Trophoblast cell (in vitro differentiated cells and primary cell): ENCODE data around the gene MAPK1.
"Not testable (repeated sequence)": the region's sequence is repeated elsewhere in the genome, so short reads cannot be mapped to it uniquely, and the experiment has no call there.

Source experiments
- DNase-seq, 2 donors: peaks; one replicate each; pipeline ENCODE4 v3.0.0-alpha.2; 2016
- H2AFZ ChIP-seq: 2 replicates; pipeline ENCODE4 v1.6.1; 2013; ENCODE audit warnings: low read length, moderate library complexity, mild to moderate bottlenecking; ENCODE audit not compliant: insufficient read depth, poor library complexity
- H2AK5ac ChIP-seq: 2 replicates; pipeline ENCODE4 v1.6.1; 2013; ENCODE audit warnings: mild to moderate bottlenecking, low read length
- H2BK120ac ChIP-seq: 2 replicates; pipeline ENCODE4 v1.6.1; 2013; ENCODE audit warnings: low read length, mild to moderate bottlenecking, moderate library complexity; ENCODE audit not compliant: insufficient read depth, poor library complexity
- H2BK12ac ChIP-seq: 2 replicates; pipeline ENCODE4 v1.6.1; 2013; ENCODE audit warnings: mild to moderate bottlenecking, low read length, moderate library complexity
- H2BK5ac ChIP-seq: 2 replicates; pipeline ENCODE4 v1.6.1; 2013; ENCODE audit warnings: low read length, low read depth, moderate library complexity, mild to moderate bottlenecking; ENCODE audit not compliant: poor library complexity
- H3K14ac ChIP-seq: 2 replicates; pipeline ENCODE4 v1.6.1; 2013; ENCODE audit warnings: mild to moderate bottlenecking, low read length
- H3K18ac ChIP-seq: 2 replicates; pipeline ENCODE4 v1.6.1; 2013; ENCODE audit warnings: mild to moderate bottlenecking, low read length
- H3K23ac ChIP-seq: 2 replicates; pipeline ENCODE4 v1.6.1; 2013; ENCODE audit warnings: low read length
- H3K27ac ChIP-seq: 2 replicates; pipeline ENCODE4 v1.5.1; 2013; ENCODE audit warnings: low read depth, mild to moderate bottlenecking, inconsistent platforms, low read length, moderate library complexity
- H3K27me3 ChIP-seq: 2 replicates; pipeline ENCODE4 v1.6.1; 2013; ENCODE audit warnings: inconsistent platforms, mild to moderate bottlenecking, low read length, moderate library complexity; ENCODE audit not compliant: insufficient read depth
- H3K36me3 ChIP-seq, 2 experiments: 1 replicate in 1 of 2; 2 replicates in 1 of 2; pipeline ENCODE4 v1.6.1; 2013; ENCODE audit warnings: low read length in 2 of 2, mild to moderate bottlenecking in 2 of 2, moderate library complexity in 1 of 2; ENCODE audit not compliant: insufficient read depth in 2 of 2, control insufficient read depth in 1 of 2
- H3K4ac ChIP-seq: 2 replicates; pipeline ENCODE4 v1.6.1; 2013; ENCODE audit warnings: low read depth, mild to moderate bottlenecking, low read length, moderate library complexity
- H3K4me1 ChIP-seq, 2 experiments: 1 replicate in 1 of 2; 2 replicates in 1 of 2; pipeline ENCODE4 v1.6.1; 2013; ENCODE audit warnings: low read length in 2 of 2, mild to moderate bottlenecking in 2 of 2, moderate library complexity in 1 of 2; ENCODE audit not compliant: insufficient read depth in 2 of 2, control insufficient read depth in 1 of 2
- H3K4me2 ChIP-seq: 2 replicates; pipeline ENCODE4 v1.6.1; 2013; ENCODE audit warnings: inconsistent platforms, mild to moderate bottlenecking, low read length, moderate library complexity
- H3K4me3 ChIP-seq: 2 replicates; pipeline ENCODE4 v1.5.1; 2013; ENCODE audit warnings: mild to moderate bottlenecking, low read depth, low read length, inconsistent platforms
- H3K79me1 ChIP-seq: one replicate; pipeline ENCODE4 v1.6.1; 2013; ENCODE audit warnings: low read length
- H3K79me2 ChIP-seq: 2 replicates; pipeline ENCODE4 v1.6.1; 2013; ENCODE audit warnings: low read length, mild to moderate bottlenecking; ENCODE audit not compliant: control insufficient read depth, insufficient read depth, poor library complexity
- H3K9ac ChIP-seq: 2 replicates; pipeline ENCODE4 v1.6.1; 2013; ENCODE audit warnings: mild to moderate bottlenecking, low read length
- H3K9me3 ChIP-seq: 2 replicates; pipeline ENCODE4 v1.6.1; 2013; ENCODE audit warnings: low read depth, mild to moderate bottlenecking, control low read depth, inconsistent platforms, low read length; ENCODE audit not compliant: insufficient read depth
- H4K12ac ChIP-seq: 2 replicates; pipeline ENCODE4 v1.6.1; 2013; ENCODE audit warnings: low read depth, mild to moderate bottlenecking, low read length, moderate library complexity
- H4K8ac ChIP-seq: 2 replicates; pipeline ENCODE4 v1.6.1; 2013; ENCODE audit warnings: low read depth, mild to moderate bottlenecking, low read length, moderate library complexity
- H4K91ac ChIP-seq: one replicate; pipeline ENCODE4 v1.6.1; 2013; ENCODE audit warnings: low read depth, mild to moderate bottlenecking, low read length, moderate library complexity
- WGBS: extraction: QIAGEN DNeasy Blood & Tissue Kit; methylation state at CpG from one replicate; pipeline ENCODE4 v1.1.7; 2013; ENCODE audit warnings: missing lambda C conversion rate; ENCODE audit not compliant: insufficient read length, insufficient coverage; ENCODE audit errors: extremely low coverage; 5-methylcytosine and 5-hydroxymethylcytosine counted together

MAPK1 gene

DNA sequence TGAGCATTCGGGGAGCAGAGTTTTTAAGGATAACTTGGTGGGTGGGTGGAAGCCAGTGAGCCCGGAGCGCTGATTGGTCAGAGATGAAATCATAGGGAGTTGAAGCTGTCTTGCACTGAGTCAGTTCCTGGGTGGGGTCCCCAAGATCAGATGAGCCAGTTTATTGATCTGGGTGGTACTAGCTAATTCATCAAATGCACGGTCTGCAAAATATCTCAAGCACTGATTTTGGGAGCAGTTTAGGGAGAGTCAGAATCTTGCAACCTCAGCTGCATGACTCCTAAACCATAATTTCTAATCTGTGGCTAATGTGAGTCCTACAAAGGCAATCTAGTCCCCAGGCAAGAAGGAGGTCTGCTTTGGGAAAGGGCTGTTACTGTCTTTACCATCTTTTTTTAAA, 42.9 kb upstream of the MAPK1 start:
- H3K4ac ChIP-seq: not testable (repeated sequence)

DNA sequence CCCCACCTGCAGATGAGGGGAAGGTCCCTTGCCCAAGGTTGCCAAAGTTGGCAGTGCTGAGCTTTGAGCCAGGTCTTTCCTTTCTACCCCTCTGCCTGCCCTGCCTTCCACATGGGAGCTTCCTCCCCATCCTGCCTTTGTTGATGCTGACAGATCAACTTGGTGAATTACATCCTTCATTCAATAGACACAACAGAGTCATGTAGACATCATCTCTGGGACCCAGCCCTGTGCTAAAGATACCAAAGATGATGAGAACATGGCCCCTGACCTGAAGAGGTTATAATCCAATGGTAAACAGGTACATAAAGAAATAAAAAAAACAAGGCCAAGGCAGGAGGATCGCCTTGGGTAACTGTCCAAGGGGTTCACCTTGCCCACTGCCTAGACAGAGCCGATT, 42.4 kb upstream of the MAPK1 start:
- Histone ChIP-seq H3K27me3 (no peaks in the 10 kb centered on the region), H3K4me1 (no peaks in the 10 kb centered on the region), H3K4ac (no peak overlapping the region), H4K8ac (no peak overlapping the region), H2AK5ac (no peak overlapping the region), H3K18ac (no peak overlapping the region), H3K9ac (no peak overlapping the region), H3K4me2 (no peak overlapping the region), H3K79me1 (no peaks in the 10 kb centered on the region), H2BK120ac (no peak overlapping the region), H3K9me3 (peaks cover 2% of the 10 kb centered on the region), H3K23ac (no peak overlapping the region), H3K27ac (no peak overlapping the region), H2AFZ (no peak overlapping the region), H4K12ac (no peak overlapping the region), H2BK5ac (no peak overlapping the region), H3K36me3 (no peaks in the 10 kb centered on the region), H3K79me2 (no peaks in the 10 kb centered on the region), H3K14ac (no peak overlapping the region), H3K4me3 (no peak overlapping the region), H4K91ac (no peak overlapping the region), H2BK12ac (no peak overlapping the region)
- no CpG with 5 or more reads among the region's 2 CpGs for WGBS
- no peak for DNase-seq

More for the DNA sequence above, 42.9 kb upstream of the MAPK1 start:
- not testable (repeated sequence) for H3K18ac ChIP-seq, H3K9me3 ChIP-seq, H3K4me3 ChIP-seq, H4K8ac ChIP-seq, H2BK120ac ChIP-seq, H2BK12ac ChIP-seq, H3K36me3 ChIP-seq, H3K27ac ChIP-seq, H3K79me2 ChIP-seq, H2AK5ac ChIP-seq, H3K14ac ChIP-seq, H3K9ac ChIP-seq, H3K23ac ChIP-seq, H3K4me1 ChIP-seq, H3K79me1 ChIP-seq, H2BK5ac ChIP-seq, DNase-seq, H3K4me2 ChIP-seq, H4K12ac ChIP-seq, H2AFZ ChIP-seq, H3K27me3 ChIP-seq, H4K91ac ChIP-seq
- no CpG with 5 or more reads among the region's 4 CpGs for WGBS

GRCh38 chr22:21907638-21908522, 40.4 kb upstream of the MAPK1 start:
- Histone ChIP-seq H3K4me1 (no peaks in the 10 kb centered on the region), H3K14ac (no peak overlapping the region), H2AK5ac (no peak overlapping the region), H4K91ac (no peak overlapping the region), H3K4me3 (no peak overlapping the region), H2BK120ac (no peak overlapping the region), H3K36me3 (no peaks in the 10 kb centered on the region), H2AFZ (no peak overlapping the region), H2BK12ac (no peak overlapping the region), H3K18ac (no peak overlapping the region), H4K8ac (no peak overlapping the region), H3K4ac (no peak overlapping the region), H3K79me1 (no peaks in the 10 kb centered on the region), H2BK5ac (no peak overlapping the region), H3K27ac (no peak overlapping the region), H4K12ac (no peak overlapping the region), H3K27me3 (no peaks in the 10 kb centered on the region), H3K79me2 (no peaks in the 10 kb centered on the region), H3K9ac (no peak overlapping the region), H3K4me2 (no peak overlapping the region), H3K9me3 (peaks cover 2% of the 10 kb centered on the region), H3K23ac (no peak overlapping the region)
- WGBS: no CpG with 5 or more reads among the region's 7 CpGs
- DNase-seq: no peak

DNA sequence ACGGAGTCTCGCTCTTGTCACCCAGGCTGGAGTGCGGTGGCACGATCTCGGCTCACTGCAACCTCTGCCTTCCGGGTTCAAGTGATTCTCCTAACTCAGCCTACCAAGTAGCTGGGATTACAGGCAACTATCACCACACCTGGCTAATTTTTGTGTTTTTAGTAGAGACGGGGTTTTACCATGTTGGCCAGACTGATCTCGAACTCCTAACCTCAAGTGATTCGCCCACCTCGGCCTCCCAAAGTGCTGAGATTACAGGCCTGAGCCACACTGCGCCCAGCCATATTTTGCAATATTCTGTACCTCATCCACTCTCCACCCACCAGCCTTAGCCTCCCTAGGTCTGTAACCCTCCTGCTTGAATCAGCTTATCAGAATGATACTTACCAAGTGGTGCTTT, 37.8 kb upstream of the MAPK1 start:
- H3K23ac ChIP-seq, H3K14ac ChIP-seq, H4K91ac ChIP-seq, H3K27me3 ChIP-seq, H3K79me1 ChIP-seq, H2BK120ac ChIP-seq, H3K4me1 ChIP-seq, H4K12ac ChIP-seq, H3K27ac ChIP-seq, H2BK12ac ChIP-seq, H3K9me3 ChIP-seq, H4K8ac ChIP-seq, H3K9ac ChIP-seq, H2AFZ ChIP-seq, H2BK5ac ChIP-seq, H3K79me2 ChIP-seq, H3K4me3 ChIP-seq, DNase-seq, H3K18ac ChIP-seq, H3K4me2 ChIP-seq, H3K36me3 ChIP-seq, H2AK5ac ChIP-seq, H3K4ac ChIP-seq: not testable (repeated sequence)
- WGBS: no CpG with 5 or more reads among the region's 11 CpGs
